ENCODE measurements around the gene PLD3. TPM values are rescaled to one million over a fixed set of nuclear protein-coding genes. Genes with fewer than 3 reads are reported as not detected.

Gene PLD3
- polyA plus RNA-seq, 4 donors: 48.1 to 314 (median 93.6) TPM

DNA sequence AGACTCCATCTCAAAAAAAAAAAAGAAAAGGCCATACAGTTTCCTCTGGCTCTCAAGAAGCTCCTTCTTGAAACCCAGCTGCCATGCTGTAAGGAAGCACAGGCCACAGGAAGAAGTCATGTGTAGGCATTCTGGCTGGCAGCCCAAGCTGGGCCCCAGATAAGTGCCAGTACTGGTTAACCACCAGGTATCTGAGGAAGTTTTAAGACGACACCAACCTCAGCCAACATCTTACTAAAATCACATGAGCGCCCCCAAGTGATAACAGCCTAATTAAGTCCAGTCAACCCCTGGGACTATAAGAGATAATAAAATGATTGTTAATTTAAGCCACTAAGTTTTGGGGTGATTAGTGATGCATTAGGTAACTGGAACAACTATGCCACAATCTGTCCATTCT lies 36.0 kb upstream of the PLD3 start:
- H3K27ac ChIP-seq (ENCODE audit: low read depth in 1 of 3, low read length in 2 of 3): no peak overlapping the region

DNA sequence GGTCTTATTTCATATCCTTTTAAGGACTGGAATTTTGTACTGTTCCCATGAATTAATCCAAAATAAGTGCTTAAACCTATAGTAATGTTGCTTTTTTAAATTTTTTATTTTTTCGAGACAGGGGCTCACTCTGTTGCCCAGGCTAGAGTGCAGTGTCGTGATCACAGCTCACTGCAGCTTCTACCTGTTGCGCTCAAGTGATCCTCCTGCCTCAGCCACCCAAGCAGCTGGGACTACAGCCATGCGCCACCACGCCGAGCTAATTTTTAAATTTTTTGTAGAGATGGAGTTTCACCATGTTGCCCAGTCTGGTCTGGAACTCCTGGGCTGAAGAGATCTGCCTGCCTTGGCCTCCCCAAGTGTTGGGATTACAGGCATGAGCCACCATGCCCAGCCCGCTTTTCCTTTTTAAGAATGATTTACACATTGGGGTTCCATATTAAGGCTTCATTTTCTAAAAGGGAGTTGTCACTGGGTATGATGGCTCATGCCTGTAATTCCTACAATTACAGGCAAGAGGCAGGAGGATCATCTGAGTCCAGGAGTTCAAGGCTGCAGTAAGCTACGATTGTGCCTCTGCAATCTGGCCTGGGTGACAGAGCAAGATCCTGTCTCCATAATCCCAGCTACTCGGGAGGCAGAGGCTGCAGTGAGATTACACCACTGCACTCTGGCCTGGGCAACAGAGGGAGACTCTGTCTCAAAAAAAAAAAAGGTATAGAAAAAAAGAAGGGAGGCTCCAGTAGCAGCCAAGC lies 35.1 kb upstream of the PLD3 start:
- FAIRE-seq: no peak

More for the DNA sequence above, 36.0 kb upstream of the PLD3 start:
- H3K36me3 ChIP-seq (ENCODE audit: control insufficient read depth in 3 of 3, insufficient read depth in 2 of 3, low read depth in 1 of 3, low read length in 3 of 3): peaks cover 0 to 9% (median 0%) of the 10 kb centered on the region in 3 donors
- WGBS, 3 donors: 52 to 76% (median 69%) methylated on average over 2 of the region's 2 CpGs
- H3K9me3 ChIP-seq (ENCODE audit: control insufficient read depth in 2 of 2, insufficient read depth in 1 of 2, low read depth in 1 of 2, low read length in 1 of 2): peaks cover 0 to 2% of the 10 kb centered on the region in 2 donors
- no peak overlapping the region for H3K4me3 ChIP-seq (ENCODE audit: low read depth in 1 of 3, low read length in 3 of 3)
- H3K27me3 ChIP-seq (ENCODE audit: control insufficient read depth in 3 of 3, insufficient read depth in 3 of 3, low read length in 3 of 3): no peaks in the 10 kb centered on the region
- no peak for DNase-seq
- no peaks in the 10 kb centered on the region for H3K4me1 ChIP-seq (ENCODE audit: control insufficient read depth in 3 of 3, insufficient read depth in 2 of 3, low read depth in 1 of 3, low read length in 2 of 3)
- FAIRE-seq: no peak

GRCh38 chr19:40314656-40315055 lies 33.8 kb upstream of the PLD3 start:
- Histone ChIP-seq H3K27me3 (ENCODE audit: control insufficient read depth in 3 of 3, insufficient read depth in 3 of 3, low read length in 3 of 3) (no peaks in the 10 kb centered on the region), H3K27ac (ENCODE audit: low read depth in 1 of 3, low read length in 2 of 3) (no peak overlapping the region), H3K36me3 (ENCODE audit: control insufficient read depth in 3 of 3, insufficient read depth in 2 of 3, low read depth in 1 of 3, low read length in 3 of 3) (peaks cover 0 to 17% (median 0%) of the 10 kb centered on the region in 3 donors), H3K4me1 (ENCODE audit: control insufficient read depth in 3 of 3, insufficient read depth in 2 of 3, low read depth in 1 of 3, low read length in 2 of 3) (no peaks in the 10 kb centered on the region), H3K4me3 (ENCODE audit: low read depth in 1 of 3, low read length in 3 of 3) (no peak overlapping the region), H3K9me3 (ENCODE audit: control insufficient read depth in 2 of 2, insufficient read depth in 1 of 2, low read depth in 1 of 2, low read length in 1 of 2) (peaks cover 0 to 2% of the 10 kb centered on the region in 2 donors)
- 84 to 92% (median 91%) methylated on average over 2 of the region's 2 CpGs for WGBS, 3 donors
- FAIRE-seq: no peak
- DNase-seq: no peak

More for the DNA sequence above, 35.1 kb upstream of the PLD3 start:
- Histone ChIP-seq H3K27me3 (ENCODE audit: control insufficient read depth in 3 of 3, insufficient read depth in 3 of 3, low read length in 3 of 3) (no peaks in the 10 kb centered on the region), H3K27ac (ENCODE audit: low read depth in 1 of 3, low read length in 2 of 3) (no peak overlapping the region), H3K36me3 (ENCODE audit: control insufficient read depth in 3 of 3, insufficient read depth in 2 of 3, low read depth in 1 of 3, low read length in 3 of 3) (peaks cover 0 to 14% (median 0%) of the 10 kb centered on the region in 3 donors), H3K4me3 (ENCODE audit: low read depth in 1 of 3, low read length in 3 of 3) (no peak overlapping the region), H3K4me1 (ENCODE audit: control insufficient read depth in 3 of 3, insufficient read depth in 2 of 3, low read depth in 1 of 3, low read length in 2 of 3) (no peaks in the 10 kb centered on the region), H3K9me3 (ENCODE audit: control insufficient read depth in 2 of 2, insufficient read depth in 1 of 2, low read depth in 1 of 2, low read length in 1 of 2) (peaks cover 0 to 2% of the 10 kb centered on the region in 2 donors)
- 86 to 91% (median 90%) methylated on average over 9 of the region's 9 CpGs for WGBS, 3 donors
- no peak for DNase-seq

- H3K27me3 ChIP-seq (ENCODE audit: control insufficient read depth in 3 of 3, insufficient read depth in 3 of 3, low read length in 3 of 3): no peaks in the 10 kb centered on the region
- FAIRE-seq: no peak
Observed at GRCh38 chr19:40315812-40316470, 32.6 kb upstream of the PLD3 start.

GRCh38 chr19:40317338-40317737 lies 31.2 kb upstream of the PLD3 start:
- WGBS, 3 donors: 87 to 93% (median 93%) methylated on average over 7 of the region's 7 CpGs
- H3K4me3 ChIP-seq (ENCODE audit: low read depth in 1 of 3, low read length in 3 of 3): no peak overlapping the region
- H3K27ac ChIP-seq (ENCODE audit: low read depth in 1 of 3, low read length in 2 of 3): no peak overlapping the region
- H3K9me3 ChIP-seq (ENCODE audit: control insufficient read depth in 2 of 2, insufficient read depth in 1 of 2, low read depth in 1 of 2, low read length in 1 of 2): peaks cover 0 to 2% of the 10 kb centered on the region in 2 donors
- H3K36me3 ChIP-seq (ENCODE audit: control insufficient read depth in 3 of 3, insufficient read depth in 2 of 3, low read depth in 1 of 3, low read length in 3 of 3): peaks cover 4 to 44% (median 8%) of the 10 kb centered on the region in 3 donors
- DNase-seq (no peak), FAIRE-seq (no peak)
- H3K4me1 ChIP-seq (ENCODE audit: control insufficient read depth in 3 of 3, insufficient read depth in 2 of 3, low read depth in 1 of 3, low read length in 2 of 3): no peaks in the 10 kb centered on the region
- H3K27me3 ChIP-seq (ENCODE audit: control insufficient read depth in 3 of 3, insufficient read depth in 3 of 3, low read length in 3 of 3): no peaks in the 10 kb centered on the region

More at GRCh38 chr19:40315812-40316470, 32.6 kb upstream of the PLD3 start:
- WGBS, 3 donors: 85 to 92% (median 87%) methylated on average over 5 of the region's 5 CpGs
- no peak overlapping the region for H3K4me3 ChIP-seq (ENCODE audit: low read depth in 1 of 3, low read length in 3 of 3)
- H3K4me1 ChIP-seq (ENCODE audit: control insufficient read depth in 3 of 3, insufficient read depth in 2 of 3, low read depth in 1 of 3, low read length in 2 of 3): no peaks in the 10 kb centered on the region
- H3K27ac ChIP-seq (ENCODE audit: low read depth in 1 of 3, low read length in 2 of 3): no peak overlapping the region
- H3K36me3 ChIP-seq (ENCODE audit: control insufficient read depth in 3 of 3, insufficient read depth in 2 of 3, low read depth in 1 of 3, low read length in 3 of 3): peaks cover 0 to 30% (median 2%) of the 10 kb centered on the region in 3 donors
- no peak for DNase-seq
- H3K9me3 ChIP-seq (ENCODE audit: control insufficient read depth in 2 of 2, insufficient read depth in 1 of 2, low read depth in 1 of 2, low read length in 1 of 2): peaks cover 0 to 2% of the 10 kb centered on the region in 2 donors

- WGBS, 3 donors: 83 to 88% (median 87%) methylated on average over 7 of the region's 7 CpGs
- H3K36me3 ChIP-seq (ENCODE audit: control insufficient read depth in 3 of 3, insufficient read depth in 2 of 3, low read depth in 1 of 3, low read length in 3 of 3): peaks cover 7 to 74% (median 17%) of the 10 kb centered on the region in 3 donors
- no peak for FAIRE-seq
- DNase-seq: no peak
- no peak overlapping the region for H3K27ac ChIP-seq (ENCODE audit: low read depth in 1 of 3, low read length in 2 of 3)
- no peaks in the 10 kb centered on the region for H3K4me1 ChIP-seq (ENCODE audit: control insufficient read depth in 3 of 3, insufficient read depth in 2 of 3, low read depth in 1 of 3, low read length in 2 of 3)
- H3K4me3 ChIP-seq (ENCODE audit: low read depth in 1 of 3, low read length in 3 of 3): no peak overlapping the region
- no peaks in the 10 kb centered on the region for H3K9me3 ChIP-seq (ENCODE audit: control insufficient read depth in 2 of 2, insufficient read depth in 1 of 2, low read depth in 1 of 2, low read length in 1 of 2)
- H3K27me3 ChIP-seq (ENCODE audit: control insufficient read depth in 3 of 3, insufficient read depth in 3 of 3, low read length in 3 of 3): no peaks in the 10 kb centered on the region
Observed at GRCh38 chr19:40320558-40320935, 27.9 kb upstream of the PLD3 start.

DNA sequence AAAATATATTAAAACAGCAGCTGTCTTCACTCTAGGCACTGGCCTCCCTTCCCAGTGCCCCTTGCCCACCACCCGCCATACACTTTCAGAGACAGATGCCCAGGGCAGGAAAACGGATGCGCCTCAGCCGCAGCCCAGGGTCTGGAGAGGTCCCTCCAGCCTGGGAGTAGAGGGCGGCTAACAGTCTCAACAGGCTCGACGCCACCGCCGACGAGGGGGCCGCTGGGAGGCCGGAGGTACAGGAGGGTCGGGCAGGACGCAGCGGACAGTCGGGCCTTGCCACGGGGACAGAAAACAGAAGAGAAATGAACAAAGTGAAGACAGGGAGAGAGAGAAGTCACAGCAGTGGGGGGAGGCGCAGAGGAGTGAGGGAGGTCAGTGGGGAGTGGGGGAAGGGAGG lies 27.4 kb upstream of the PLD3 start:
- FAIRE-seq: no peak
- H3K27ac ChIP-seq (ENCODE audit: low read depth in 1 of 3, low read length in 2 of 3): no peak overlapping the region
- WGBS, 3 donors: 95 to 98% (median 96%) methylated on average over 18 of the region's 18 CpGs
- no peak overlapping the region for H3K4me3 ChIP-seq (ENCODE audit: low read depth in 1 of 3, low read length in 3 of 3)
- no peak for DNase-seq
- H3K36me3 ChIP-seq (ENCODE audit: control insufficient read depth in 3 of 3, insufficient read depth in 2 of 3, low read depth in 1 of 3, low read length in 3 of 3): peaks cover 7 to 75% (median 22%) of the 10 kb centered on the region in 3 donors
- no peaks in the 10 kb centered on the region for H3K9me3 ChIP-seq (ENCODE audit: control insufficient read depth in 2 of 2, insufficient read depth in 1 of 2, low read depth in 1 of 2, low read length in 1 of 2)
- no peaks in the 10 kb centered on the region for H3K27me3 ChIP-seq (ENCODE audit: control insufficient read depth in 3 of 3, insufficient read depth in 3 of 3, low read length in 3 of 3)
- H3K4me1 ChIP-seq (ENCODE audit: control insufficient read depth in 3 of 3, insufficient read depth in 2 of 3, low read depth in 1 of 3, low read length in 2 of 3): no peaks in the 10 kb centered on the region

DNA sequence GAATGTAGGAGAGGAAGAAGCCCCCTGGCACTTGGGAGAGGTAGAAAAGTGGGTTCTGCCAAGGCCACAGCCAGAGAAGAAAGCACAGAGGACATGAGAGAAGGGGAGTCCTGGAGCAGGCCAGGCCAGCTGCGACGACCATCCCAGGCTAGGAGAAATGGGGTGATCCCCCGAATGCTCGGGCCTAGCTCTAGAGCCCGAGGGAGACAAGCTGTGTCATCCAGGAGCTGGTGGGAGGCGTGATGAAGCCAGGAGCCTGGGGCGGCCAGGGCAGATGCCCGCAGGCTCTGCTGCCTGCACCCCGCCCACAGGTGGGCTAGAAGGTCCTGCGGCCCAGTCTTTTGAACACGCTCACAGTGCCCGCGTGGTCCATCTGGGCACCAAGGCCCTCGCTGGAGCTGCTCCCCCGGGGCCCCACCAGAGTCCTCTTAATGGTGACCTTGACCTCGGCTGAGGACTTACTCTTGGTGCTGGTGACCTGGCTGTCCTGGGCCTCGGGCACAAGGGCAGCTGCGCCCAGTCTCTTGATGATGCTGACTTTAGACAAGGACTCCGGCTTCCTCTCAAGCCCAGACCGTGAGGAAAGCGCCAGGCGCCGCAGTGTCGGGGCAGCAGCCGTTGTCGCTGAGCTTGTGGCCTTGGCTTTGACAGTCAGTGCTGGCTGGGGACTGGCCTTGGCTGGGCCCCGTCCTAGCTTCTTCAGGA lies 26.8 kb upstream of the PLD3 start:
- WGBS, 3 donors: 94 to 96% (median 96%) methylated on average over 22 to 27 of the region's 27 CpGs
- H3K4me3 ChIP-seq (ENCODE audit: low read depth in 1 of 3, low read length in 3 of 3): no peak overlapping the region
- H3K27ac ChIP-seq (ENCODE audit: low read depth in 1 of 3, low read length in 2 of 3): no peak overlapping the region
- FAIRE-seq: no peak
- H3K36me3 ChIP-seq (ENCODE audit: control insufficient read depth in 3 of 3, insufficient read depth in 2 of 3, low read depth in 1 of 3, low read length in 3 of 3): peaks cover 11 to 79% (median 25%) of the 10 kb centered on the region in 3 donors
- no peaks in the 10 kb centered on the region for H3K9me3 ChIP-seq (ENCODE audit: control insufficient read depth in 2 of 2, insufficient read depth in 1 of 2, low read depth in 1 of 2, low read length in 1 of 2)
- no peak for DNase-seq
- no peaks in the 10 kb centered on the region for H3K4me1 ChIP-seq (ENCODE audit: control insufficient read depth in 3 of 3, insufficient read depth in 2 of 3, low read depth in 1 of 3, low read length in 2 of 3)
- no peaks in the 10 kb centered on the region for H3K27me3 ChIP-seq (ENCODE audit: control insufficient read depth in 3 of 3, insufficient read depth in 3 of 3, low read length in 3 of 3)
